OCI-LY1 (cell line): Measurements from ENCODE around the gene LCN1.

ENCODE experiments used
- H2AFZ ChIP-seq: fragments of 200-600 bp; sonication (generic), shearing (Covaris generic); 2 replicates; pipeline ENCODE4 v1.6.0; 2014; ENCODE audit warnings: antibody characterized with exemption, mild to moderate bottlenecking, low read length
- H3F3A ChIP-seq: fragments of 200-600 bp; sonication (generic), shearing (Covaris generic); 2 replicates; pipeline ENCODE4 v1.6.0; 2014; ENCODE audit warnings: mild to moderate bottlenecking, antibody characterized with exemption, low read length, moderate library complexity; ENCODE audit not compliant: insufficient read depth
- H3K27ac ChIP-seq: fragments of 200-600 bp; sonication (generic); 2 replicates; pipeline ENCODE4 v1.5.1; 2014; ENCODE audit warnings: low read length, mixed run types, mild to moderate bottlenecking, low read depth; ENCODE audit not compliant: poor library complexity, severe bottlenecking
- H3K27me3 ChIP-seq: fragments of 200-600 bp; sonication (generic); 2 replicates; pipeline ENCODE4 v1.6.0; 2014; ENCODE audit warnings: antibody characterized with exemption, mild to moderate bottlenecking, low read length, moderate library complexity; ENCODE audit not compliant: insufficient read depth
- H3K36me3 ChIP-seq: fragments of 200-600 bp; sonication (generic); 2 replicates; pipeline ENCODE4 v1.6.1; 2014; ENCODE audit warnings: mild to moderate bottlenecking, antibody characterized with exemption, low read length, moderate library complexity, mixed read lengths; ENCODE audit not compliant: insufficient read depth
- H3K4me1 ChIP-seq: fragments of 200-600 bp; sonication (generic); 2 replicates; pipeline ENCODE4 v1.5.1; 2014; ENCODE audit warnings: mild to moderate bottlenecking, low read length, moderate library complexity; ENCODE audit not compliant: insufficient read depth, severe bottlenecking
- H3K4me2 ChIP-seq: fragments of 200-600 bp; sonication (generic), shearing (Covaris generic); 2 replicates; pipeline ENCODE4 v1.6.1; 2014; ENCODE audit warnings: low read length
- H3K4me3 ChIP-seq: fragments of 200-600 bp; sonication (generic); 2 replicates; pipeline ENCODE4 v1.5.1; 2014; ENCODE audit warnings: low read length, low read depth, mild to moderate bottlenecking, mixed read lengths; ENCODE audit not compliant: poor library complexity, severe bottlenecking
- H3K79me2 ChIP-seq: fragments of 200-600 bp; shearing (Covaris generic); 2 replicates; pipeline ENCODE4 v1.6.1; 2016; ENCODE audit warnings: mixed run types, low read length, mixed read lengths; ENCODE audit not compliant: insufficient read depth
- H3K9ac ChIP-seq: fragments of 200-600 bp; sonication (generic), shearing (Covaris generic); 2 replicates; pipeline ENCODE4 v1.6.1; 2014; ENCODE audit warnings: mild to moderate bottlenecking, low read length, mixed read lengths
- H3K9me2 ChIP-seq: fragments of 200-600 bp; sonication (generic), shearing (Covaris generic); 2 replicates; pipeline ENCODE4 v1.6.1; 2014; ENCODE audit warnings: low read depth, mild to moderate bottlenecking, low read length, mixed read lengths
- H3K9me3 ChIP-seq: fragments of 200-600 bp; shearing (Covaris generic); 2 replicates; pipeline ENCODE4 v1.6.1; 2014; ENCODE audit warnings: low read length, mixed read lengths
- H4K20me1 ChIP-seq: fragments of 200-600 bp; sonication (generic), shearing (Covaris generic); 2 replicates; pipeline ENCODE4 v1.6.0; 2016; ENCODE audit warnings: mild to moderate bottlenecking, low read length; ENCODE audit not compliant: insufficient read depth
- EZH2 ChIP-seq: fragments of 200-600 bp; sonication (generic), shearing (Covaris generic); IDR thresholded peaks from 2 replicates; pipeline ENCODE4 v1.8.0; 2017; ENCODE audit warnings: borderline replicate concordance, mixed run types, mild to moderate bottlenecking, antibody characterized with exemption, low read length, moderate library complexity, mixed read lengths
- TF ChIP-seq, protein P1 (sequence below): fragments of 200-600 bp; sonication (generic), shearing (Covaris generic); IDR thresholded peaks from 2 replicates; pipeline ENCODE4 v1.5.1; 2017; ENCODE audit warnings: mild to moderate bottlenecking, antibody characterized with exemption, low read length, moderate library complexity, mixed read lengths

LCN1 gene

DNA sequence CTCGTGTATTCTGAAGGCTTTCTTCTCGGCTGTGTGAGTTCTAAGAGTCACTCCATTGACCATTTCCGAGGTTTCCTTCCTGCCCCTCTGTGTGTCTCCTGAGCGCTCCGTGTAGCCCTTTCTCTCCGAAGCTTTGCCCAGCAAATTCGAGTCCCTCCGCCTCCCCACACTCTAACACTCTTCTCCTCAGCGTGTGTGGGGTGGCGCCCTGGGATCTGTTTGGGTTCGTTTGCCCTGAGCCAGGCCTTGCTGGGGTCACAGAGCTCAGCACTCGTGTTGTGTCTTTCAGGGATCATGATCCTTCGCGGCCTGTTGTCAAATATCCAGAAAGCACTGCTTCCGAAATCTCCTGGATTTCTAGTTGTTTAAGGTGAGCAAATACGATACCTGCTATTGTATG lies 34.7 kb downstream of the LCN1 start:
- Histone ChIP-seq H3K9ac (no peak overlapping the region), H3K4me3 (no peak overlapping the region), H3K79me2 (no peaks in the 10 kb centered on the region), H3F3A (no peaks in the 10 kb centered on the region), H3K36me3 (no peaks in the 10 kb centered on the region), H3K27ac (no peak overlapping the region), H3K9me3 (no peaks in the 10 kb centered on the region), H3K27me3 (no peaks in the 10 kb centered on the region; the same call in 1 of the 2 replicates), H4K20me1 (no peaks in the 10 kb centered on the region), H3K4me2 (no peak overlapping the region), H3K9me2 (no peaks in the 10 kb centered on the region), H2AFZ (no peak overlapping the region), H3K4me1 (no peaks in the 10 kb centered on the region)
- TF ChIP-seq EZH2: no peak
- TF ChIP-seq, protein P1, sequence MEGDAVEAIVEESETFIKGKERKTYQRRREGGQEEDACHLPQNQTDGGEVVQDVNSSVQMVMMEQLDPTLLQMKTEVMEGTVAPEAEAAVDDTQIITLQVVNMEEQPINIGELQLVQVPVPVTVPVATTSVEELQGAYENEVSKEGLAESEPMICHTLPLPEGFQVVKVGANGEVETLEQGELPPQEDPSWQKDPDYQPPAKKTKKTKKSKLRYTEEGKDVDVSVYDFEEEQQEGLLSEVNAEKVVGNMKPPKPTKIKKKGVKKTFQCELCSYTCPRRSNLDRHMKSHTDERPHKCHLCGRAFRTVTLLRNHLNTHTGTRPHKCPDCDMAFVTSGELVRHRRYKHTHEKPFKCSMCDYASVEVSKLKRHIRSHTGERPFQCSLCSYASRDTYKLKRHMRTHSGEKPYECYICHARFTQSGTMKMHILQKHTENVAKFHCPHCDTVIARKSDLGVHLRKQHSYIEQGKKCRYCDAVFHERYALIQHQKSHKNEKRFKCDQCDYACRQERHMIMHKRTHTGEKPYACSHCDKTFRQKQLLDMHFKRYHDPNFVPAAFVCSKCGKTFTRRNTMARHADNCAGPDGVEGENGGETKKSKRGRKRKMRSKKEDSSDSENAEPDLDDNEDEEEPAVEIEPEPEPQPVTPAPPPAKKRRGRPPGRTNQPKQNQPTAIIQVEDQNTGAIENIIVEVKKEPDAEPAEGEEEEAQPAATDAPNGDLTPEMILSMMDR: no peak

DNA sequence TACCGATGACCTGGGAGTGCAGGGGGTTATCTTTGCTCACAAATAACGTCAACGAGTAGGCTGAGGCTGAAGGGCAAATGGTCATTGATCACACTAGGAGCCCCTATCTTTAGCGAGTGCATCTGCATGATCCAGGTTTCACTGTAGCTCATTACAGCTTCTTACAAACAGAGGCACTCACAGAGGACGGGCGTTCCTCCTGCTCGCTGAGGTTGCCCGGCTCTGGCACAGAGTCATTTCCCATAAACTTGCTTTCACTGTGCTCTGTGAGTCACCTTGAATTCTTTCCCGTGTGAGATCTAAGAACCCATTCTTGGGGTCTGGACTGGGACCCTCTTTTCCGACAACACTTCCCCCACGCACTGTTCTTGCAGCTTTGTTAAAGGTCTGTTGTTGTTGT lies 38.4 kb downstream of the LCN1 start:
- no peaks in the 10 kb centered on the region for H3F3A ChIP-seq
- no peak overlapping the region for H3K4me3 ChIP-seq
- no peaks in the 10 kb centered on the region; the same call in 1 of the 2 replicates for H3K27me3 ChIP-seq
- no peaks in the 10 kb centered on the region for H3K9me2 ChIP-seq
- no peaks in the 10 kb centered on the region for H3K9me3 ChIP-seq
- no peaks in the 10 kb centered on the region for H3K4me1 ChIP-seq
- no peak for TF ChIP-seq EZH2
- TF ChIP-seq, protein P1: no peak
- H2AFZ ChIP-seq: no peak overlapping the region
- no peak overlapping the region for H3K9ac ChIP-seq
- H3K4me2 ChIP-seq: no peak overlapping the region
- H4K20me1 ChIP-seq: no peaks in the 10 kb centered on the region
- no peak overlapping the region for H3K27ac ChIP-seq
- H3K36me3 ChIP-seq: no peaks in the 10 kb centered on the region
- no peaks in the 10 kb centered on the region for H3K79me2 ChIP-seq

DNA sequence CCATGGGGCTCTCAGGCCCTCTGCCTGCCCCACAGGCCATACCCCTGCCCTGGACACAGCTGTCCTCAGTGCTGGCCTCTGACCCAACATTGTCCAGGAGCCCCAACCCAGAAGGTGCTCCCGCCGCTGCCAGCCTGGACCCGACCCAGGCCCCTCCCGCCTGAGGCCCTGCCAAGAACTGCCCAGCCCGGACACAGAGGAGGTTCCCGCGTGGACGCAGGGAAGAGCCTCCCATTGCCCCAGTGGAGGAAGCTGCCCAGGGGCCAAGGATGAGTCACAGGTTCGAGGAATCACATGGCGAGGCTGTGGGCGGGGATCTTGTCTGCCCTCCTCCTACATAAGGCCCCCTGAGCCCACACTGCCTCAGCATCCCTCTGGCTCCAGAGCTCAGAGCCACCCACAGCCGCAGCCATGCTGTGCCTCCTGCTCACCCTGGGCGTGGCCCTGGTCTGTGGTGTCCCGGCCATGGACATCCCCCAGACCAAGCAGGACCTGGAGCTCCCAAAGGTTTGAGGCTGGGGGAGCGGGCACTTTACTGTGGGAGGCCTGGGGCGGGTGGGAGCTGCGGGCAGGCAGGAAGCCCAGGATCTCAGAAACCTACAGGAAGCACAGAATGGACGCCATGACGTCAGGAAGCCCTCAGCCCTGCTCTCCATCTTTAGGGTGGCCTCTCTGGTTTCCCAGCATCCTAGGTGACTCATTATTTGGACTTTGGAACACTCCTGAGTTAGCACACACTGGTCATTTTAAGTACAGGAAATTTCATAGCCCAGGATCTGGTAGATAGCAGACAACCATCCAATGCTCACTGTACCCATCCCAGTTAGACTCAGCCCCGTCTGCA lies 40.4 kb downstream of the LCN1 start, which contains the start of gene PAEP:
Gene PAEP, plus strand, starts transcription at position 366 of the 844 bp plus-strand sequence.
- H3K4me1 ChIP-seq: no peaks in the 10 kb centered on the region
- no peaks in the 10 kb centered on the region for H3F3A ChIP-seq
- H3K27ac ChIP-seq: no peak within 1 kb of the TSS
- no peak within 1 kb of the TSS for H3K4me3 ChIP-seq
- H3K9me3 ChIP-seq: no peaks in the 10 kb centered on the region
- no peaks in the 10 kb centered on the region for H3K79me2 ChIP-seq
- no peak within 1 kb of the TSS for H3K4me2 ChIP-seq
- H3K27me3 ChIP-seq: no peaks in the 10 kb centered on the region
- no peaks in the 10 kb centered on the region for H4K20me1 ChIP-seq
- TF ChIP-seq, protein P1: no peak
- TF ChIP-seq EZH2: no peak
- no peaks in the 10 kb centered on the region for H3K9me2 ChIP-seq
- H2AFZ ChIP-seq: no peak within 1 kb of the TSS
- no peaks in the 10 kb centered on the region for H3K36me3 ChIP-seq
- H3K9ac ChIP-seq: no peak within 1 kb of the TSS
